ENCODE measurements around the gene HIC1.

The HIC1 gene

GRCh38 chr17:2086306-2086705 lies 31.4 kb downstream of the HIC1 start:
- Histone ChIP-seq H3K9ac (no peak overlapping the region), H3K4me3 (IDR thresholded peaks at IDR 0.05; ENCODE audit: insufficient read depth, low read depth, low read length) (no peak overlapping the region), H4K20me1 (ENCODE audit: insufficient read depth) (no peaks in the 10 kb centered on the region), H3K4me2 (no peak overlapping the region; the same call in 1 of the 2 replicates), H3K36me3 (ENCODE audit: insufficient read depth) (no peaks in the 10 kb centered on the region), H3K27me3 (ENCODE audit: insufficient read depth, low read depth) (no peaks in the 10 kb centered on the region), H3K4me1 (ENCODE audit: low read depth, poor library complexity, severe bottlenecking) (peaks cover 60% of the 10 kb centered on the region), H2AFZ (ENCODE audit: low read depth) (no peak overlapping the region), H3K27ac (no peak overlapping the region), H3K79me2 (ENCODE audit: insufficient read depth, low read depth) (no peaks in the 10 kb centered on the region)
- TF ChIP-seq CTCF (conservative IDR thresholded peaks at IDR 0.05; ENCODE audit: low read depth, low read length), result no peak

- TF ChIP-seq CTCF (conservative IDR thresholded peaks at IDR 0.05; ENCODE audit: low read depth, low read length), result no peak
- no peaks in the 10 kb centered on the region for H3K27me3 ChIP-seq (ENCODE audit: insufficient read depth, low read depth)
- peak overlapping the region; percentile 81 for H3K4me2 ChIP-seq
- peaks cover 65% of the 10 kb centered on the region for H3K4me1 ChIP-seq (ENCODE audit: low read depth, poor library complexity, severe bottlenecking)
- no peak overlapping the region for H3K4me3 ChIP-seq (IDR thresholded peaks at IDR 0.05; ENCODE audit: insufficient read depth, low read depth, low read length)
- H2AFZ ChIP-seq (ENCODE audit: low read depth), result no peak overlapping the region
- no peaks in the 10 kb centered on the region for H3K36me3 ChIP-seq (ENCODE audit: insufficient read depth)
- no peak overlapping the region for H3K27ac ChIP-seq
- no peaks in the 10 kb centered on the region for H3K79me2 ChIP-seq (ENCODE audit: insufficient read depth, low read depth)
- no peaks in the 10 kb centered on the region for H4K20me1 ChIP-seq (ENCODE audit: insufficient read depth)
- no peak overlapping the region for H3K9ac ChIP-seq
Observed at GRCh38 chr17:2087597-2088211, 32.8 kb downstream of the HIC1 start.

- Histone ChIP-seq H3K4me2 (peak overlapping the region; percentile 81), H3K9ac (0 out of 2 replicates have a peak overlapping the region, but pooled peaks have one; percentile 36), H3K27ac (peak overlapping the region; percentile 53), H3K79me2 (ENCODE audit: insufficient read depth, low read depth) (no peaks in the 10 kb centered on the region), H3K27me3 (ENCODE audit: insufficient read depth, low read depth) (no peaks in the 10 kb centered on the region), H3K4me3 (IDR thresholded peaks at IDR 0.05; ENCODE audit: insufficient read depth, low read depth, low read length) (no peak overlapping the region), H3K36me3 (ENCODE audit: insufficient read depth) (no peaks in the 10 kb centered on the region), H4K20me1 (ENCODE audit: insufficient read depth) (no peaks in the 10 kb centered on the region), H2AFZ (ENCODE audit: low read depth) (no peak overlapping the region), H3K4me1 (ENCODE audit: low read depth, poor library complexity, severe bottlenecking) (peaks cover 59% of the 10 kb centered on the region)
- TF ChIP-seq CTCF (conservative IDR thresholded peaks at IDR 0.05; ENCODE audit: low read depth, low read length), result no peak
Observed at GRCh38 chr17:2089021-2089422, 34.1 kb downstream of the HIC1 start.

- H3K27me3 ChIP-seq (ENCODE audit: insufficient read depth, low read depth), result no peaks in the 10 kb centered on the region
- H2AFZ ChIP-seq (ENCODE audit: low read depth), result no peak overlapping the region
- H3K4me1 ChIP-seq (ENCODE audit: low read depth, poor library complexity, severe bottlenecking), result peaks cover 62% of the 10 kb centered on the region
- no peak overlapping the region for H3K9ac ChIP-seq
- H3K27ac ChIP-seq, result no peak overlapping the region
- no peaks in the 10 kb centered on the region for H3K36me3 ChIP-seq (ENCODE audit: insufficient read depth)
- H3K4me3 ChIP-seq (IDR thresholded peaks at IDR 0.05; ENCODE audit: insufficient read depth, low read depth, low read length), result no peak overlapping the region
- H3K4me2 ChIP-seq, result peak overlapping the region; percentile 81
- H3K79me2 ChIP-seq (ENCODE audit: insufficient read depth, low read depth), result no peaks in the 10 kb centered on the region
- no peaks in the 10 kb centered on the region for H4K20me1 ChIP-seq (ENCODE audit: insufficient read depth)
- TF ChIP-seq CTCF (conservative IDR thresholded peaks at IDR 0.05; ENCODE audit: low read depth, low read length), result no peak
Observed at GRCh38 chr17:2090210-2090641, 35.3 kb downstream of the HIC1 start.
